ENCODE measurements around the gene SAMD9. TPM values are rescaled to one million over a fixed set of nuclear protein-coding genes. Genes with fewer than 3 reads are reported as not detected.

SAMD9 gene
- total RNA-seq, 1 donor from 2014 or later: 21.2 TPM

DNA sequence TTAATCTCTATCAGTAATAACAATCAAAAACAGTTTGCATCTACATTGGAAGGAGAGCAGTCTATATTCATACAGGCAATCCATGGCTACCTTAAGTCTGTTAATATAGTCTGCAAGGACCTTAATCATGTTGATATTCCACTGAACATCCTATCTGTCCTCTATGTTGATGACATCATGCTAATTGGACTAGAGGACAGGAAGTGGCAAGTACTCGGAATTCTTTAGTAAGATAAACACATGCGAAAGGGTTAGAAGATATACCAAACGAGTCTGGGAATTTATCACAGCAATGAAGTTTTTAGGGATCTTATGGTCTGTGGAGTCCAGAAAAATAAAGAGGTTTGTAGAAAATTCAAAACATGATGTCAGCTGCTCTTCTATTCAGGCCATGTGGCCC lies 41.7 kb upstream of the SAMD9 start:
- intact Hi-C loops (cut with DNase I): no loop called here
- DNase-seq (no peak), ATAC-seq (no peak)
- TF ChIP-seq, protein P1, sequence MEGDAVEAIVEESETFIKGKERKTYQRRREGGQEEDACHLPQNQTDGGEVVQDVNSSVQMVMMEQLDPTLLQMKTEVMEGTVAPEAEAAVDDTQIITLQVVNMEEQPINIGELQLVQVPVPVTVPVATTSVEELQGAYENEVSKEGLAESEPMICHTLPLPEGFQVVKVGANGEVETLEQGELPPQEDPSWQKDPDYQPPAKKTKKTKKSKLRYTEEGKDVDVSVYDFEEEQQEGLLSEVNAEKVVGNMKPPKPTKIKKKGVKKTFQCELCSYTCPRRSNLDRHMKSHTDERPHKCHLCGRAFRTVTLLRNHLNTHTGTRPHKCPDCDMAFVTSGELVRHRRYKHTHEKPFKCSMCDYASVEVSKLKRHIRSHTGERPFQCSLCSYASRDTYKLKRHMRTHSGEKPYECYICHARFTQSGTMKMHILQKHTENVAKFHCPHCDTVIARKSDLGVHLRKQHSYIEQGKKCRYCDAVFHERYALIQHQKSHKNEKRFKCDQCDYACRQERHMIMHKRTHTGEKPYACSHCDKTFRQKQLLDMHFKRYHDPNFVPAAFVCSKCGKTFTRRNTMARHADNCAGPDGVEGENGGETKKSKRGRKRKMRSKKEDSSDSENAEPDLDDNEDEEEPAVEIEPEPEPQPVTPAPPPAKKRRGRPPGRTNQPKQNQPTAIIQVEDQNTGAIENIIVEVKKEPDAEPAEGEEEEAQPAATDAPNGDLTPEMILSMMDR (IDR thresholded peaks at IDR 0.05): no peak
- no peak overlapping the region for H3K27ac ChIP-seq
- no peaks in the 10 kb centered on the region for H3K9me3 ChIP-seq
- H3K4me1 ChIP-seq: no peaks in the 10 kb centered on the region
- H3K4me3 ChIP-seq: no peak overlapping the region
- H3K36me3 ChIP-seq: no peaks in the 10 kb centered on the region
- no peaks in the 10 kb centered on the region for H3K27me3 ChIP-seq

DNA sequence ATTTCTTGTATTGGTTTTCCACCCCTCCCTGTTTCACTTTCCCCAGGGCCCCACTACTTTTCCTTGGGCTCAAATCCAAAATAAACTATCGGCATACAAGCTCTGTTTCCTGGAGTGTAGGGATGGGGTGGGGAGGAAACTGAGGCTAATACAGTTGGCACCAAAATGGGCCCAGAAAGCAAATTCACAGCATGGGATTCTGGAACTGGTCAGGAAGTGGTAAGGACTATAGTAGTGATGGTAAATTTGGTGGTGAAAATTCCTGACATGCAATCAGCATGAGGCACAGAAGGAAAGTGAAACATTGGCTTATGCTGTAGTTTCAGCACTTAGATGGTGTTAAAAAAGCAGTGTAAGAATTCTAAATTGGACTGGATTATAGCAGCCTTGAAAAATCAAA lies 39.1 kb upstream of the SAMD9 start:
- DNase-seq (no peak), ATAC-seq (no peak)
- no peaks in the 10 kb centered on the region for H3K36me3 ChIP-seq
- H3K27me3 ChIP-seq: no peaks in the 10 kb centered on the region
- H3K27ac ChIP-seq: no peak overlapping the region
- H3K9me3 ChIP-seq: no peaks in the 10 kb centered on the region
- H3K4me3 ChIP-seq: no peak overlapping the region
- TF ChIP-seq, protein P1 (IDR thresholded peaks at IDR 0.05): no peak
- intact Hi-C loops (cut with DNase I): no loop called here
- H3K4me1 ChIP-seq: no peaks in the 10 kb centered on the region

DNA sequence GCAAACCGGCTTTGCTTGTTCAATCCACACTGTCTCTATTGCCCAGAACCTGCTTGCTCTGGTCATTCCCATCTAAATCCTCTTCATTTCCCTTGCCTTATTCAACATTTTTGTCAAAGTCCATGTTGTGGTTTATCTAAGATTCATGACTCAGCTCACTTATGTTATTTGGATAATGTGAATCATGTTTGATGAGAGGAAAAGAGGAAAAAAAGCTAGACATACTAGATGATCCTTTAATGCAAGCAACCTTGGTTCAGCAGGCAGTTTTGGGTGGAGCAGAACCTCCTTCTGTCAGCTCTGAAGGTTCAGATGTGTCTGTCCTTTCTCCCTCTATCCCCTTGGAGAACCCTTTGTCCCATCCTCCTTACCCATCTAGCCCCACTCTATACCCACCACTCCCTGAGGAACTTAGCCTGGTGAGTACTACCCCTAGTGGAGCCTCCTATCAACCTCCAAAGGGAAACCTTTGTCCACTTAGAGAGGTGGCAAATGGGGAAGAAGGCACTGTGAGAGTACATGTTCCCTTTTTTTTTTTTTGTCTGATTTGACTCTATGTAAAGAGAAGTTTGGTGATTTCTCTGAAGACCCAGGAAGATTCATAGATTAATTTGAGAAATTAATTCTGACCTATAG lies 32.5 kb upstream of the SAMD9 start:
- Histone ChIP-seq H3K36me3 (no peaks in the 10 kb centered on the region), H3K9me3 (no peaks in the 10 kb centered on the region), H3K27ac (no peak overlapping the region), H3K4me1 (peaks cover 20% of the 10 kb centered on the region), H3K27me3 (no peaks in the 10 kb centered on the region), H3K4me3 (no peak overlapping the region)
- intact Hi-C loops (cut with DNase I): no loop called here
- TF ChIP-seq, protein P1 (IDR thresholded peaks at IDR 0.05): no peak
- DNase-seq: no peak
- peak; percentile 50 for ATAC-seq

DNA sequence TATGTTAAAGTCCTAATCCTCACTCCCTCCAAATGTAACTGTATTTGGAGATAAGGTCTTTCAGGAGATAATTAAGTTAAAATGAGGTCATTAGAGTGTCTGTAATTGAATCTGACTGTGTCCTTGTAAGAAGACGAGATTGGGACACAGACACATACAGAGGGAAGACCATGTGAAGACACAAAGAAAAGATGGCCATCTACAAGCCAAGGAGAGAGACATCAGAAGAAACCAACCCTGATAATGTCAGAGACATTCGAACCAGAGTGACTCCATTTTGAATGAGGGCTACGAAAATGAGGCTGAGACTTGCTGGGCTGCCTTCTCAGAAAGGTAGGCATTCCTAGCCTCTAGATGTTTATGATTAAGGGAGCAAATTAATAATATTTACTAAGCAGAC lies 30.9 kb upstream of the SAMD9 start:
- Histone ChIP-seq H3K9me3 (no peaks in the 10 kb centered on the region), H3K27me3 (no peaks in the 10 kb centered on the region), H3K4me1 (peaks cover 20% of the 10 kb centered on the region), H3K36me3 (peaks cover 12% of the 10 kb centered on the region), H3K27ac (peak overlapping the region; percentile 75), H3K4me3 (peak overlapping the region; percentile 64)
- ATAC-seq: no peak
- TF ChIP-seq, protein P1 (IDR thresholded peaks at IDR 0.05): no peak
- DNase-seq: no peak
- intact Hi-C loops (cut with DNase I): no loop called here

DNA sequence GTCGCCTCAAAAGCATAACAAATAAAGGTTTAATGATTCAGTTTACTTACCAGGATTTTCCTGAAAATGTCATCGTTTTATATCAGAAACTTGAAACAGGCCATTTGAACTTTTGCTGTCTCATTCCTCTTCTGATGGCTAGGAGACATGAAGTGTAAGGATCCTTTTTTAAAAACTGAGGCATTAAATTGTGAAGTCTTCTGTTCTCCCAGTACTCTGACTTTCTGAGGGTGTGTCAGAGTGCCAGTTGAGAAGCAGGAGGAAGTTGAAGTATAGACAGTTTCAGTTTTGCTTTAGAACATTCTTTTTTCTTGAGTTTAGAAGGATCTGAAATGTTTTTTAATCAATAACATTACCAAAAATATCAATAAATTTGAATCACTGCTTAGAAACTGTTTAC lies 30.4 kb upstream of the SAMD9 start, which contains the start of gene SAMD9L:
Gene SAMD9L (minus strand): TSS at position 242 of the 400 bp plus-strand sequence. CDS start 12,414 bp downstream, outside the sequence.
- Histone ChIP-seq H3K27ac (peak within 1 kb of the TSS; percentile 75), H3K36me3 (peaks cover 18% of the 10 kb centered on the region), H3K9me3 (no peaks in the 10 kb centered on the region), H3K4me3 (peak within 1 kb of the TSS; percentile 64), H3K27me3 (no peaks in the 10 kb centered on the region), H3K4me1 (peaks cover 20% of the 10 kb centered on the region)
- TF ChIP-seq, protein P1 (IDR thresholded peaks at IDR 0.05): no peak
- intact Hi-C loops (cut with DNase I): no loop called here
- DNase-seq (no peak), ATAC-seq (peak; percentile 73)
